Osteoblast (primary cell): ENCODE data around the gene CAMKMT. TPM values are rescaled to one million over a fixed set of nuclear protein-coding genes. Genes with fewer than 3 reads are reported as not detected.

ENCODE experiments used
- DNase-seq: peaks from one replicate; pipeline ENCODE4 v3.0.0; 2011; ENCODE audit warnings: low spot score, mixed read lengths; ENCODE audit not compliant: insufficient read length; ENCODE audit errors: missing footprints
- H2AFZ ChIP-seq: 2 replicates; pipeline ENCODE4 v1.6.0; 2011; ENCODE audit warnings: mild to moderate bottlenecking, low read length
- H3K27ac ChIP-seq: 2 replicates; pipeline ENCODE4 v1.5.1; 2011; ENCODE audit warnings: mild to moderate bottlenecking, low read depth, low read length, moderate library complexity
- H3K27me3 ChIP-seq: 2 replicates; pipeline ENCODE4 v1.6.0; 2012; ENCODE audit warnings: mild to moderate bottlenecking, control low read depth, inconsistent platforms, low read length, moderate library complexity; ENCODE audit not compliant: insufficient read depth
- H3K36me3 ChIP-seq: 2 replicates; pipeline ENCODE4 v1.5.1; 2011; ENCODE audit warnings: mild to moderate bottlenecking, low read length, control low read depth, moderate library complexity; ENCODE audit not compliant: insufficient read depth
- H3K4me1 ChIP-seq: 2 replicates; pipeline ENCODE4 v1.5.1; 2011; ENCODE audit warnings: mild to moderate bottlenecking, low read length, control low read depth, moderate library complexity; ENCODE audit not compliant: insufficient read depth
- H3K4me2 ChIP-seq: 2 replicates; pipeline ENCODE4 v1.6.0; 2011; ENCODE audit warnings: mild to moderate bottlenecking, low read length; ENCODE audit not compliant: insufficient read depth
- H3K4me3 ChIP-seq: fragments of 200-600 bp; sonication (generic); 3 replicates; pipeline ENCODE4 v1.5.1; 2012; ENCODE audit warnings: mild to moderate bottlenecking, low read length, inconsistent platforms; ENCODE audit not compliant: insufficient read depth
- H3K79me2 ChIP-seq: 2 replicates; pipeline ENCODE4 v1.6.0; 2012; ENCODE audit warnings: mild to moderate bottlenecking, low read length, control low read depth, inconsistent platforms; ENCODE audit not compliant: insufficient read depth
- H3K9me3 ChIP-seq: 2 replicates; pipeline ENCODE4 v1.5.1; 2011; ENCODE audit warnings: low read depth, low read length, control low read depth
- H4K20me1 ChIP-seq: 2 replicates; pipeline ENCODE4 v1.6.0; 2012; ENCODE audit warnings: mild to moderate bottlenecking, low read length, control low read depth; ENCODE audit not compliant: insufficient read depth
- CTCF ChIP-seq: IDR thresholded peaks from 2 replicates; pipeline ENCODE4 v1.5.1; 2011; ENCODE audit warnings: mild to moderate bottlenecking, low read depth, low read length, moderate library complexity; ENCODE audit errors: extremely low read depth
- total RNA-seq: library from RNA; depleted of rRNA; stranded (reverse); fragments of >200 nt; gene quantifications from 2 replicates; pipeline ENCODE4 v1.2.3, GENCODE V29; 2012

Gene CAMKMT
- total RNA-seq, 1 donor, result 7.2 TPM

GRCh38 chr2:44548221-44549098 is 186.7 kb downstream of the CAMKMT start:
- Histone ChIP-seq H3K4me3 (peak overlapping the region; percentile 5), H3K4me2 (peak overlapping the region; percentile 63), H3K27ac (peak overlapping the region; percentile 76), H3K79me2 (no peaks in the 10 kb centered on the region), H3K4me1 (peaks cover 30% of the 10 kb centered on the region), H4K20me1 (no peaks in the 10 kb centered on the region), H3K36me3 (no peaks in the 10 kb centered on the region), H3K9me3 (no peaks in the 10 kb centered on the region), H2AFZ (no peak overlapping the region), H3K27me3 (no peaks in the 10 kb centered on the region)
- DNase-seq, result no peak
- TF ChIP-seq CTCF, result no peak

- peak; percentile 19 for DNase-seq
- Histone ChIP-seq H3K4me2 (peak overlapping the region; percentile 63), H3K27ac (peak overlapping the region; percentile 76), H3K79me2 (no peaks in the 10 kb centered on the region), H2AFZ (no peak overlapping the region), H3K36me3 (no peaks in the 10 kb centered on the region), H3K4me1 (peaks cover 37% of the 10 kb centered on the region), H3K4me3 (peak overlapping the region; percentile 5), H3K27me3 (no peaks in the 10 kb centered on the region), H3K9me3 (no peaks in the 10 kb centered on the region), H4K20me1 (no peaks in the 10 kb centered on the region)
- no peak for TF ChIP-seq CTCF
Measured at GRCh38 chr2:44549099-44549471, 187.3 kb downstream of the CAMKMT start.

- H3K27ac ChIP-seq, result peak overlapping the region; percentile 76
- H3K4me3 ChIP-seq, result peak overlapping the region; percentile 36
- no peaks in the 10 kb centered on the region for H3K79me2 ChIP-seq
- no peaks in the 10 kb centered on the region for H3K36me3 ChIP-seq
- H3K9me3 ChIP-seq, result no peaks in the 10 kb centered on the region
- H4K20me1 ChIP-seq, result no peaks in the 10 kb centered on the region
- no peak overlapping the region for H2AFZ ChIP-seq
- DNase-seq, result no peak
- H3K27me3 ChIP-seq, result no peaks in the 10 kb centered on the region
- TF ChIP-seq CTCF, result no peak
- H3K4me2 ChIP-seq, result peak overlapping the region; percentile 63
- H3K4me1 ChIP-seq, result peaks cover 38% of the 10 kb centered on the region
Measured at GRCh38 chr2:44549856-44550255, 188.1 kb downstream of the CAMKMT start.

- no peaks in the 10 kb centered on the region for H3K27me3 ChIP-seq
- H3K4me3 ChIP-seq, result no peak overlapping the region
- H3K79me2 ChIP-seq, result no peaks in the 10 kb centered on the region
- no peaks in the 10 kb centered on the region for H3K9me3 ChIP-seq
- no peaks in the 10 kb centered on the region for H4K20me1 ChIP-seq
- no peak for DNase-seq
- H3K4me2 ChIP-seq, result no peak overlapping the region
- peaks cover 38% of the 10 kb centered on the region for H3K4me1 ChIP-seq
- no peak overlapping the region for H2AFZ ChIP-seq
- no peaks in the 10 kb centered on the region for H3K36me3 ChIP-seq
- H3K27ac ChIP-seq, result no peak overlapping the region
- TF ChIP-seq CTCF, result no peak
Measured at GRCh38 chr2:44550561-44550960, 188.8 kb downstream of the CAMKMT start.
